KG1 (cell line): ENCODE measurements around the gene ZNF143.
"Not testable (repeated sequence)": the region's sequence is repeated elsewhere in the genome, so short reads cannot be mapped to it uniquely, and the experiment has no call there.

ENCODE experiments used
- DNase-seq: peaks from one replicate; lab custom pipeline; 2025; lab: John Stamatoyannopoulos, UW

Gene ZNF143

DNA sequence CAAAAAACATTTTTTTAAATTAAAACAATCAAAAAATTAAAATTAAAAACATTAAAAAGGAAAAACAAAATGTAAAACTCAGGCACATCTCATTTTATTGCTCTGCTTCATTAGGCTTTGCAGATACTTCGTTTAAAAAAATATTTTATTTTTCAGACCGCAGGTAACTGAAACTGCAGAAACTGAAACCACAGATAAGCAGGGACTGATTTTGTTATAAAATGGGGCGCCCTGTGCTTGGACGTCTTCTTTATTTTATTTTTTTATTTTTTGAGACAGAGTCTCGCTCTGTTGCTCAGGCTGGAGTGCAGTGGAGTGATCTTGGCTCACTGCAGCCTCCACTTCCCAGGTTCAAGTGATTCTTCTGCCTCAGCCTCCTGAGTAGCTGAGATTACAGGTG, 88.4 kb downstream of the ZNF143 start:
- not testable (repeated sequence) for DNase-seq

- no peak for DNase-seq
Measured at GRCh38 chr11:9550191-9550628, 89.4 kb downstream of the ZNF143 start.

DNA sequence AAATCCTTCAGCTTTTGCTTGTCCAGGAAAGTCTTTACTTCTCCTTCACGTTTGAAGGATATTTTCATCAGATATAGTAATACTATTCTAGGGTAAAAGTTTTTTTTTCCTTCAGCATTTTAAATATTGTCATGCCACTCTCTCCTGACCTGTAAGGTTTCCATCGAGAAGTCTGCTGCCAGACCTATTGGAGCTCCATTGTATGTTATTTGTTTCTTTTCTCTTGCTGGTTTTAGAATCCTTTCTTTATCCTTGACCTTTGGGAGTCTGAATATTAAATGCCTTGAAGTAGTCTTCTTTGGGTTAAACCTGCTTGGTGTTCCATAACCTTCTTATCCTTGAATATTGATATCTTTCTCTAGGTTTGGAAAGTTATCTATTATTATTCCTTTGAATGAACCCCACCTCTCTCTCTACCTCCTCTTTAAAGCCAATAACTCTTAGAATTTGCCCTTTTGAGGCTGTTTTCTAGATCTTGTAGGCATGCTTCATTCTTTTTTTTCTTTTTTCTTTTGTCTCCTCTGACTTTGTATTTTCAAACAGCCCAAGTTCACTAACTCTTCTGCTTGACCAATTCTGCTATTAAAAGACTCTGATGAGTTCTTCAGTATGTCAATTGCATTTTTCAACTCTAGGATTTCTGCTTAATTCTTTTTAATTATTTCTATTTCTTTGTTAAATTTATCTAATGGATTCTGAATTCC, 100.6 kb downstream of the ZNF143 start:
- no peak for DNase-seq

DNA sequence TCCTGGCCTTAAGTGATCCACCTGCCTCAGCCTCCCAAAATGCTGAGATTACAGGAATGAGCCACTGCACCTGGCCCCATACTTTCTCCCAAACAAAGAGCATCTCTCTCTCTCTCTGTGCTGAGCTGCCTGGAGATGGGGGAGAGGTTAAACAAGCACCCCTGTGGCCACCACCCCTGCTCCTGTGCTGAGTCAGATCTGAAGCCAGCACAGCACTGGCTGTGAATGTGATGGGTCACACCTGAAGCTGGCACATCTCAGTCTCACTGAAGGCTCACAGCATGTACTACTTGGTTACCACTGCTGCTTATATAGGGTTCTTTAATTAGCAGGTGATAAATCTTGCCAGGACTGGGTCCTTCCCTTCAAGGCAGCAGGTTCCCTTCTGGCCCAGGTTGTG, 101.9 kb downstream of the ZNF143 start:
- DNase-seq = no peak

GRCh38 chr11:9563196-9563730, 102.5 kb downstream of the ZNF143 start:
- DNase-seq = no peak

DNA sequence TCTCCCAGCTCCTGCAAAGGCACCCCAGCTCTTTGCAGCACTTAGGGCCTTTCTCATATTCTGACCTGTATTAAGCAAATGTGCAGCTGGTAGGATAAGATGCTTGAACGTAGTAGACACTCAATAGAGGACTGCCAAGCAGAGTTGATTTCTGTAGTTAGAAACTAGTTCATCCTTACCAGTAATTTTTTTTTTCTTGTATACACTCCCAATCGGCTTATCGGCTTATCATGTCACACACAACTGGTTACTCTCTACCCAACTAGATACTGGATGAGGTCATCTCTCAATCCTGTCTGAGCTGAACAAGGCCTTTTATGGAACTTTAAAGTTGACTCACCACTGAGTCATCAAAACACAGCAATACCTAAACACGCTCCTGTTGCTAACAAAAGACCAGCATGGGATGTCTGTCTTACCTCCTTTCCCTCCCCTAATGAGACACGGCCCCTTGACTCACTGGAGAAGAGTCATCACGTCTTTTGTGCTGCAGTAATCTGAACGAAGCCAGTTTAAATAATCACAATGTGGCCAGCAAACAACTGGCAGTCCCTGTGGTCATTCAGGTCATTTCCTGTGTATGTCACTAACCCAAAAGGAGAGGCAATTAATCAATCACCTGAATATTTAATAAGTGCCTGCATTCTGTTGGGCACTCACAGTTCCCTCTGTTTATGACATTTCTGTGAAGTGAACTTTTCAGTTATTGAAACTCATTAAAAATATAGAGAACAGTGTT, 105.2 kb downstream of the ZNF143 start:
- DNase-seq = no peak

GRCh38 chr11:9566561-9567063, 105.8 kb downstream of the ZNF143 start:
- no peak for DNase-seq

GRCh38 chr11:9567401-9567800, 106.6 kb downstream of the ZNF143 start:
- no peak for DNase-seq

DNA sequence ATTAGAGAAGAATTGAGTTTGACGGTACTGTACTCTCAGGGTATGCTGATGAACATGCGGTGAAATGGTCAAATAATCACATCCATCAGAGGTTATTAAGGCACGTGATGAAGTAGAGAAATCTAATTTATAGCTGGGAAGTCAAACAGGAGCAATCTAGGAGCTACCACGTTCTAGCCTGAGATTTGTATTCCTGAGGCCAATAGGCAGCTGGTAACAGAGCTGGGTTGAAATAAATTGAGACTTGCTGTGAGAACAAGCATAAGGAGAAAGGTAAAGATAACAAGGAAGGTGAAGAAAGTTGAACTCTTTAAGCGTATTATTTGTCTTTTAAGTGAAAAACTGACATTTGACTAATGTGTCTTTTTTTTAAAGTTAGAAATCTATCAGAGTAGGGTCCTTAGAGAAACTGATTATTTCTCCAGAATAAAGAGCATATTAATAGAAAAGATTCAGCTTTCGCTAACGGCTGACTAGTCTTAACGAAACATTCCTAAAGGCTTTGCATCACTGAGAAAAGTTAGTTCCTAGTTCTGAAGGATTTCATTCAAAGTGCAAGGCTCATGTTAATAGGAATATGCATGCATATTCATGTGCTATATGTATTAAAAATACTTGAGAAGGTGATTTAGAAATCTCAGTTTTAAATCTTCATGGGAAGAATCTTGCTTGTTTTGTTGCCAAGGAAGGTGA, 107.5 kb downstream of the ZNF143 start:
- DNase-seq = no peak

- no peak for DNase-seq
Measured at GRCh38 chr11:9568854-9569587, 108.2 kb downstream of the ZNF143 start.

DNA sequence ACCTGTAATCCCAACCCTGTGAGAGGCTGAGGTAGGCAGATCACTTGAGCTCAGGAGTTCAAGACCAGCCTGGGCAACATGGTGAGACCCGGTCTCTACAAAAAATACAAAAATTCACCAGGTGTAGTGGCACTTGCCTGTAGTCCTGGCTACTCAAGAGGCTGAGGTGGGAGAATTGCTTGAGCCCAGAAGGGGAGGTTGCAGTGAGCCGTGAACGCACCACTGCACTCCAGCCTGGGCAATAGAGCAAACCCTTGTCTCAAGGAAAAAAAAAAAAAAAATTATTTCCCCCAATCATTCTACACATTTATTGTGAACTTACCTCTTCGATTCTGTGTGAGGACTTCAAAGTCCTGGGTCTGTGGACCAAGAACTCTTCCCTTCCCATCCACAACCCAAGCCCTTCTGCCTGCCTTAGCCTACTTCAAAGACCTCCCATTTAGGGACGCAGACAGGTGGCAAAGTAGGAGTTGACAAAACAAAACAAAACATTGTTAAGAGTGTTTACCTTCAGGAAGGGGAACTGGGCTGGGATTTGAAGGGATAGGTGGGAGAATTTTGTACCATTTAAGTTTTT, 108.9 kb downstream of the ZNF143 start:
- DNase-seq = no peak

GRCh38 chr11:9570313-9571025, 109.7 kb downstream of the ZNF143 start:
- DNase-seq = no peak

GRCh38 chr11:9571071-9571762, 110.4 kb downstream of the ZNF143 start:
- DNase-seq = no peak

- DNase-seq = no peak
Measured at GRCh38 chr11:9571763-9572115, 110.9 kb downstream of the ZNF143 start.

GRCh38 chr11:9573052-9573774, 112.4 kb downstream of the ZNF143 start, which contains the start of gene WEE1:
Gene WEE1 (plus strand): TSS chr11:9573670. CDS start chr11:9573934, 264 bp downstream.
- peak; percentile 93 for DNase-seq

- no peak for DNase-seq
Measured at GRCh38 chr11:9573775-9574621, 113.2 kb downstream of the ZNF143 start.

GRCh38 chr11:9574622-9575259, 113.9 kb downstream of the ZNF143 start:
- DNase-seq = no peak
